ENCODE results near the gene ACSS3.

Gene ACSS3

DNA sequence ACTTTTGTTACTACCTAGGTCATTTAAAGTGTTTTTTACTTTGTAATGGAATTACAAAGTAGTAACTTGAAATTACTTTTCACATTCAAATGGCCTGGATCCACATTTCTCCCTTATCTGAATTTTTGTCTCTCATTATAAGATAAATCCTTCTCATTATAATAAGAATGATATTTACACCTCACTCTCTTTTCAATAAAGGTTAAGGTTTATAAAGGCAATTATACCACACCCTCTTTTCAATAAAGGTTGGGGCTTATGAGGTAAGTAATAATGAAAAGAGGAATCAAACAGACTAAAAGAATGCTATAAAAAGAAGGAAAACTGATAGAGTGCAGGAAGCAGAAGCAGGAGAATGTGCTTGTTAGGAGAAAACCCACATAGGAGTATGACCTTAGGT, 210.8 kb downstream of the ACSS3 start:
- H3K36me3 ChIP-seq (ENCODE audit: control insufficient read depth, insufficient read depth, low read length), result no peaks in the 10 kb centered on the region
- H3K4me3 ChIP-seq (ENCODE audit: low read length), result no peak overlapping the region
- H3K27ac ChIP-seq (ENCODE audit: low read length), result no peak overlapping the region
- DNase-seq (ENCODE audit: low read depth, low spot score), result no peak
- H3K4me1 ChIP-seq (ENCODE audit: control insufficient read depth, insufficient read depth, low read length), result no peaks in the 10 kb centered on the region
- H3K9me3 ChIP-seq (ENCODE audit: control insufficient read depth, insufficient read depth, low read length), result no peaks in the 10 kb centered on the region
- no peaks in the 10 kb centered on the region for H3K27me3 ChIP-seq (ENCODE audit: control insufficient read depth, insufficient read depth, low read length)

GRCh38 chr12:81294325-81295190, 216.7 kb downstream of the ACSS3 start:
- Histone ChIP-seq H3K4me3 (ENCODE audit: low read length) (no peak overlapping the region), H3K4me1 (ENCODE audit: control insufficient read depth, insufficient read depth, low read length) (no peaks in the 10 kb centered on the region), H3K27ac (ENCODE audit: low read length) (no peak overlapping the region), H3K27me3 (ENCODE audit: control insufficient read depth, insufficient read depth, low read length) (no peaks in the 10 kb centered on the region), H3K36me3 (ENCODE audit: control insufficient read depth, insufficient read depth, low read length) (no peaks in the 10 kb centered on the region), H3K9me3 (ENCODE audit: control insufficient read depth, insufficient read depth, low read length) (no peaks in the 10 kb centered on the region)
- no peak for DNase-seq (ENCODE audit: low read depth, low spot score)
- WGBS (ENCODE audit: insufficient coverage, insufficient read length), result no CpG with 5 or more reads among the region's 12 CpGs

DNA sequence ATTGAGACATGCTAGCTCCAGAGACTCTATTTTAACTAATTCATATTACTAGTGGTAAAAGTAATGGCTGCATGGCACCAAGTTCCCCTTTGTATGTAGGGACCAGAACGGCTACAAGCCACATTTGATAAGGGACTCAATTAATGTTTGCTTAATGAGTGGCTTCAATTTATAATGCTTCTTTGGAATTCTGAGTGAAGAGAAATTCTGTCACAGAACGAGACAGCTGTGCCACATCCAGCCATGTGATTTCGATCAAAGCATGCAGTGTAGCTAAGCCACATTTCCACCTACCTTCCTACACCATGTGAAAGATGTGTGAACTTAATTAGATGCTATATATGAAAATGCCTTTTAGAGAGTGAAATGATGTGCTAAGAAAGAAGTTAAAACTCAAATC, 217.4 kb downstream of the ACSS3 start:
- no peak for DNase-seq (ENCODE audit: low read depth, low spot score)
- Histone ChIP-seq H3K4me1 (ENCODE audit: control insufficient read depth, insufficient read depth, low read length) (no peaks in the 10 kb centered on the region), H3K27ac (ENCODE audit: low read length) (no peak overlapping the region), H3K27me3 (ENCODE audit: control insufficient read depth, insufficient read depth, low read length) (no peaks in the 10 kb centered on the region), H3K9me3 (ENCODE audit: control insufficient read depth, insufficient read depth, low read length) (no peaks in the 10 kb centered on the region), H3K36me3 (ENCODE audit: control insufficient read depth, insufficient read depth, low read length) (no peaks in the 10 kb centered on the region), H3K4me3 (ENCODE audit: low read length) (no peak overlapping the region)
- no CpG with 5 or more reads among the region's 3 CpGs for WGBS (ENCODE audit: insufficient coverage, insufficient read length)

DNA sequence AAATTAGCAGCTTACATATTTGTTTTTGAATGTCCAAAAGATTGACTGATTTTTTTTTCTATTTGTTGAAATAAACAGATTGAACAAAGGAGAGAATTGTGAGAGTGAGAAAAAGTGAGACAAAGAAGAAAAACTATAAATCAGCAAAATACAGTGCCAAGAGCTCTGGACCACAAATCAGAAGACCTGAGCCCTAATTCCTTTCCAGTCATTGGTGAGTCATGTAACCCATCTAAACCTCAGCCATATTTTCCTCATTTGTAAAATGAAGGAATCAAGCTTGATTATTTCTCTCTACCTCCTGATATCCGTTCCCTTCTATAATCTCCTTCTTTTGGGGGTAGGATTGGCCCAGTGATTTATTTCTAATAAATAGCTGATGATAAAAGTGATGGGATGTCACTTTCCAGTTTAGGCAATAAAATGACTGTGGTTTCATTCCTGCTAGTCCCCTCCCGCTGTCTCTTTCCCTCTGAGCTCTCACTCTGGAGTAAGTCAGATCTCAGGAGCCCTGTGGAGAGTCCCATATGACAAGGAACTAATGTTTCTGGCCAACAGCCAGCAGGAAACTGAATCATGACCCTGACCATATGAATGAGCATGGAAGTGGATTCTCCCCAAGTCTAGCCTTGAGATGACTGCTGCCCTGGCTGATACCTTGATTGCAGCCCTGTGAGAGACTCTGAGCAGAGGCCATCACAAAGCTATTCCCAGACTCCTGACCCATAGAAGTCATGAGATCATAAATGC, 218.9 kb downstream of the ACSS3 start:
- no CpG with 5 or more reads among the region's 2 CpGs for WGBS (ENCODE audit: insufficient coverage, insufficient read length)
- H3K27ac ChIP-seq (ENCODE audit: low read length), result no peak overlapping the region
- DNase-seq (ENCODE audit: low read depth, low spot score), result no peak
- H3K36me3 ChIP-seq (ENCODE audit: control insufficient read depth, insufficient read depth, low read length), result no peaks in the 10 kb centered on the region
- no peak overlapping the region for H3K4me3 ChIP-seq (ENCODE audit: low read length)
- H3K4me1 ChIP-seq (ENCODE audit: control insufficient read depth, insufficient read depth, low read length), result no peaks in the 10 kb centered on the region
- H3K27me3 ChIP-seq (ENCODE audit: control insufficient read depth, insufficient read depth, low read length), result no peaks in the 10 kb centered on the region
- H3K9me3 ChIP-seq (ENCODE audit: control insufficient read depth, insufficient read depth, low read length), result no peaks in the 10 kb centered on the region

GRCh38 chr12:81297601-81298000, 219.7 kb downstream of the ACSS3 start:
- Histone ChIP-seq H3K9me3 (ENCODE audit: control insufficient read depth, insufficient read depth, low read length) (no peaks in the 10 kb centered on the region), H3K27me3 (ENCODE audit: control insufficient read depth, insufficient read depth, low read length) (no peaks in the 10 kb centered on the region), H3K4me1 (ENCODE audit: control insufficient read depth, insufficient read depth, low read length) (no peaks in the 10 kb centered on the region), H3K27ac (ENCODE audit: low read length) (no peak overlapping the region), H3K36me3 (ENCODE audit: control insufficient read depth, insufficient read depth, low read length) (no peaks in the 10 kb centered on the region), H3K4me3 (ENCODE audit: low read length) (no peak overlapping the region)
- no CpG with 5 or more reads among the region's 3 CpGs for WGBS (ENCODE audit: insufficient coverage, insufficient read length)
- no peak for DNase-seq (ENCODE audit: low read depth, low spot score)

DNA sequence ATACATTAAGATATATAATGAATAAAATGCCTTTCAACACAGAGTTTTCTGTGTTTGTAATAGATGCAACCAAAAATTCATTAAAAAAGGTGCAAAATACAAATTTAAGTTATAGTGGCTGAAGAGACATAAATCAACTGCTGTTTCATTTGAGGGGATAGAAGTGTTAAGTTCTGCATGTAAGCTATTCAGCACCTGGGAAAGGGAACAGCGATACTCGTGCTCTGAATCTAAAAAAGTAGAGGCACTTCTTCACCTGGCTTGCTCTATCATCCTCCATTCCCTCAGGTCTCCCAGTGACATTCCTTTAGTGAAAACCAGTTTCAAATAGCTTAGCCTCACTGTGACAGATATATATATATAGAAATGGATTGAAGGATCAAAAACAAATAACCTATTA, 222.6 kb downstream of the ACSS3 start:
- H3K27ac ChIP-seq (ENCODE audit: low read length), result no peak overlapping the region
- no peaks in the 10 kb centered on the region for H3K36me3 ChIP-seq (ENCODE audit: control insufficient read depth, insufficient read depth, low read length)
- no peaks in the 10 kb centered on the region for H3K27me3 ChIP-seq (ENCODE audit: control insufficient read depth, insufficient read depth, low read length)
- no peaks in the 10 kb centered on the region for H3K4me1 ChIP-seq (ENCODE audit: control insufficient read depth, insufficient read depth, low read length)
- no peaks in the 10 kb centered on the region for H3K9me3 ChIP-seq (ENCODE audit: control insufficient read depth, insufficient read depth, low read length)
- DNase-seq (ENCODE audit: low read depth, low spot score), result no peak
- no CpG with 5 or more reads among the region's 2 CpGs for WGBS (ENCODE audit: insufficient coverage, insufficient read length)
- no peak overlapping the region for H3K4me3 ChIP-seq (ENCODE audit: low read length)

DNA sequence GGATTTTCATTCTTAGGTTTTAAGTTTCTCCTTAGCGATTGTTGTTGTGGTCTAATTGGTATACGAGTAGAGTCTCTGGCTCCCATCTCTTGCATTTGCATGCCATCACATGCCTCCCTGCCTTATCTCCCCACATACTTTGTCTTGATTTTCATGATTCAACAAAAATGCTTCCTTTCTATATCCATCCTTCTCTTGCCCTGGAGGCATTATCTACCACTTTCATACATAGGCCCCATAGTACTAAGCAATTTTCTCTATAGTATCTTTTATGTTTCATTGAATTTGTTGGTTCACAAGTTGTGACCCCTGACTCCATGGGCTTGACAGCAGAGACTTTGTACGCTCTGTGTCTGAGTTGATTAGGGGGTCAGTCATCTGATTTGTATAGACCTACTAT, 226.1 kb downstream of the ACSS3 start:
- Histone ChIP-seq H3K4me1 (ENCODE audit: control insufficient read depth, insufficient read depth, low read length) (no peaks in the 10 kb centered on the region), H3K27me3 (ENCODE audit: control insufficient read depth, insufficient read depth, low read length) (no peaks in the 10 kb centered on the region), H3K9me3 (ENCODE audit: control insufficient read depth, insufficient read depth, low read length) (no peaks in the 10 kb centered on the region), H3K4me3 (ENCODE audit: low read length) (no peak overlapping the region), H3K27ac (ENCODE audit: low read length) (no peak overlapping the region), H3K36me3 (ENCODE audit: control insufficient read depth, insufficient read depth, low read length) (no peaks in the 10 kb centered on the region)
- no CpG with 5 or more reads among the region's 3 CpGs for WGBS (ENCODE audit: insufficient coverage, insufficient read length)
- DNase-seq (ENCODE audit: low read depth, low spot score), result no peak
